ENCODE data around the gene CC2D2B.

Gene CC2D2B

DNA sequence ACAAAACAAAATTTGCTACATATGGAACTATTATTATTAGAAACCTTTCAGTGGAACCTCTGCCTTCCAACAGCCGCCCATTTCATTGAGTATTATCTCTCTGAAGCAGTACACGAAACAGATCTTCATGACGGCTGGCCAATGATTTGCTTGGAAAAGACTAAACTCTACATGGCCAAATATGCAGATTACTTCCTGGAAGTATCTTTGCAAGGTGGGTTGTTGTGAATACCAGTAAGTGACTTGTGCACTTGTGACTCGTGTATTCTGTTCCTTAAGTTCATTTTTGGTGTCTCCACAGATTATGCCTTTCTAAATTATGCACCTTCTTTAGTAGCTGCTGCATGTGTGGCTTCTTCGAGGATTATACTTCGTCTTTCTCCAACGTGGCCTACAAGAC is 149.0 kb downstream of the CC2D2B start:
- no peaks in the 10 kb centered on the region for H3K4me1 ChIP-seq (ENCODE audit: insufficient read depth, low read length)
- no peak overlapping the region for H3K27ac ChIP-seq (ENCODE audit: low read depth, low read length)

DNA sequence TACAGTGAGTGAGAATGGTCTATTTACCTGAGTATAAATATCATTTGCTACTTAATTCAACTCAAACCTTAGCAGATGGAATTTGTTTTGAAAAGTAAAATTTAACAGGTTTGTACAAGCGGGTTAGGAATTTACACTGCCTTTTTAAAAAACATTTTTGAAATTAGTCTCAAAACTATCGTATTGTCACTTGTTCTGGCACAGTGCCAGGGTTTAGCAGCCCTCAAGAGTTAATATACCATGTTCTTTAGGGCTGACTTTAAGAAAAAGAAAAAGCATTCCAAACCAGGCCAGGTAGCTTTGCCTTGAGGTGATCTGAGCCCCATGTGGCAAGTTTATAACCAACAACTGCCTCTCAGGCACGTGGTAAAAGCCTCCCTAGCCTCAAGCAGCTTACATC is 153.5 kb downstream of the CC2D2B start:
- no peaks in the 10 kb centered on the region for H3K4me1 ChIP-seq (ENCODE audit: insufficient read depth, low read length)
- peaks cover 29% of the 10 kb centered on the region for H3K36me3 ChIP-seq (ENCODE audit: insufficient read depth, low read length)

More for the DNA sequence above, 149.0 kb downstream of the CC2D2B start:
- no peaks in the 10 kb centered on the region for H3K9me3 ChIP-seq (ENCODE audit: low read length)
- H3K9ac ChIP-seq (ENCODE audit: low read length) = no peak overlapping the region
- H3K36me3 ChIP-seq (ENCODE audit: insufficient read depth, low read length) = peaks cover 29% of the 10 kb centered on the region
- H3K4me3 ChIP-seq (ENCODE audit: low read depth in 1 of 2, low read length in 2 of 2) = no peak overlapping the region
- no peaks in the 10 kb centered on the region for H3K27me3 ChIP-seq (ENCODE audit: control insufficient read depth in 1 of 2, insufficient read depth in 2 of 2, low read length in 2 of 2)

DNA sequence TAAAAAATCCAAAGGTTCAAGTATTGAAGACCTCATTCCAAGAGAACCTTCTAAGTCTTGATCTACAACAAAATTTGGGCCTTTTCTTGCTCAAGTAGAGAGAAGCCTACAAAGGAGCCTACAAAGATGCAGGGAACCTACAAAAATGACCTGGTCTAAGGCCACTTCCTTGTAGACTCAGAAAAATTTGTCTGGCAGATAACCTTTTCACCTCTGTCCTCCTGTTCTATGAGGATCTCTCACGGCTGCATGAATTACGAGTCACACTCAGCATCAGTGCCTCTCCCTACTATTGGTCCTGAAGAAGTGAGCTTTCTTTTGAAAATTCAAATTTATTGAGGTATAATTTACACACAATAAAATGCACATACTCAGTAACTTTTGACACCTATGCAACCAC is 164.9 kb downstream of the CC2D2B start:
- Histone ChIP-seq H3K27ac (ENCODE audit: low read depth, low read length) (no peak overlapping the region), H3K9ac (ENCODE audit: low read length) (no peak overlapping the region), H3K27me3 (ENCODE audit: control insufficient read depth in 1 of 2, insufficient read depth in 2 of 2, low read length in 2 of 2) (no peaks in the 10 kb centered on the region), H3K9me3 (ENCODE audit: low read length) (no peaks in the 10 kb centered on the region), H3K4me1 (ENCODE audit: insufficient read depth, low read length) (no peaks in the 10 kb centered on the region), H3K36me3 (ENCODE audit: insufficient read depth, low read length) (no peaks in the 10 kb centered on the region), H3K4me3 (ENCODE audit: low read depth in 1 of 2, low read length in 2 of 2) (no peak overlapping the region)

More for the DNA sequence above, 153.5 kb downstream of the CC2D2B start:
- no peaks in the 10 kb centered on the region for H3K27me3 ChIP-seq (ENCODE audit: control insufficient read depth in 1 of 2, insufficient read depth in 2 of 2, low read length in 2 of 2)
- no peak overlapping the region for H3K27ac ChIP-seq (ENCODE audit: low read depth, low read length)
- H3K9ac ChIP-seq (ENCODE audit: low read length) = no peak overlapping the region
- no peaks in the 10 kb centered on the region for H3K9me3 ChIP-seq (ENCODE audit: low read length)
- no peak overlapping the region for H3K4me3 ChIP-seq (ENCODE audit: low read depth in 1 of 2, low read length in 2 of 2)

DNA sequence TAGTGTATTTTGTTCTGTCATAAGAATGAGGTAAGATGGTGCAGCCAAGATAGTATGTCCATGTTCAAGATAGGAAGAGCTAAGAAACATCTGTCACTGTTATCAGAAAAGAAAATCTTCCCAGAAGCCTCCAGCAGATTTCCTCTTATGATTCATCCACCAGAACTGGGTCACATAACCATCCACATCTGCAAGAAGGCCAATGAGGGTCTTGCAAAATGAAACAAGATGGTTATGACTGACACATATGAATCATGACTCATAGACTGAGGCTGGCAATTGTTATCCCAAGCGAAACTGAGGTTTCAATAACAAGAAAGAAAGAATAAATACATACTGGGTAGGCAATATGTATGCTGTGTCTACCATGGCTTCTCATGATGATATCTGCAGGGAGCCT is 165.9 kb downstream of the CC2D2B start:
- H3K27me3 ChIP-seq (ENCODE audit: control insufficient read depth in 1 of 2, insufficient read depth in 2 of 2, low read length in 2 of 2) = no peaks in the 10 kb centered on the region

DNA sequence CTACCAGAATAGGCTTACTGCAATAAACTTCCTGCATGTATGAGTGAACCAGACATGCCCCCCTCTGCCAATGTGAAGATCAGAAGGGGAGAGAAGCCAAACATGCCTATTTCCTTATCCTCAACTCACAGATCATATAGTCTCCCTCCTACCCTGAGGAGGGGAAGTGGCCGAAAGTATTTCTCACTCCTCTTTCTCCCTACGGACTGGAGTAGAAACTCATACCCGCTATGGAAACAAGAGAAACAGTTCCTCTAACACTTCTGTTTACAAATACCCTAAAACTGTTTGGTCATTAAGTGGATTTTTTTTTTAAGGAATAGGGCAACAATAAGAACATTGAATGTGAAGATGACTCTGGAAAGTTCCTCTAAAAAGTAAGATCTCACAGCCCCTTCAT is 167.0 kb downstream of the CC2D2B start:
- H3K4me1 ChIP-seq (ENCODE audit: insufficient read depth, low read length) = no peaks in the 10 kb centered on the region
- H3K9ac ChIP-seq (ENCODE audit: low read length) = no peak overlapping the region
- H3K9me3 ChIP-seq (ENCODE audit: low read length) = no peaks in the 10 kb centered on the region
- no peaks in the 10 kb centered on the region for H3K36me3 ChIP-seq (ENCODE audit: insufficient read depth, low read length)
- H3K27me3 ChIP-seq (ENCODE audit: control insufficient read depth in 1 of 2, insufficient read depth in 2 of 2, low read length in 2 of 2) = no peaks in the 10 kb centered on the region
- H3K4me3 ChIP-seq (ENCODE audit: low read depth in 1 of 2, low read length in 2 of 2) = no peak overlapping the region
- H3K27ac ChIP-seq (ENCODE audit: low read depth, low read length) = no peak overlapping the region

More for the DNA sequence above, 165.9 kb downstream of the CC2D2B start:
- Histone ChIP-seq H3K4me3 (ENCODE audit: low read depth in 1 of 2, low read length in 2 of 2) (no peak overlapping the region), H3K4me1 (ENCODE audit: insufficient read depth, low read length) (no peaks in the 10 kb centered on the region), H3K27ac (ENCODE audit: low read depth, low read length) (no peak overlapping the region), H3K9ac (ENCODE audit: low read length) (no peak overlapping the region), H3K36me3 (ENCODE audit: insufficient read depth, low read length) (no peaks in the 10 kb centered on the region), H3K9me3 (ENCODE audit: low read length) (no peaks in the 10 kb centered on the region)

- Histone ChIP-seq H3K27ac (ENCODE audit: low read depth, low read length) (no peak overlapping the region), H3K4me3 (ENCODE audit: low read depth in 1 of 2, low read length in 2 of 2) (no peak overlapping the region), H3K27me3 (ENCODE audit: control insufficient read depth in 1 of 2, insufficient read depth in 2 of 2, low read length in 2 of 2) (no peaks in the 10 kb centered on the region), H3K9ac (ENCODE audit: low read length) (no peak overlapping the region), H3K36me3 (ENCODE audit: insufficient read depth, low read length) (no peaks in the 10 kb centered on the region), H3K9me3 (ENCODE audit: low read length) (no peaks in the 10 kb centered on the region), H3K4me1 (ENCODE audit: insufficient read depth, low read length) (no peaks in the 10 kb centered on the region)
These were observed 168.2 kb downstream of the CC2D2B start for GRCh38 chr10:96075977-96076376.

DNA sequence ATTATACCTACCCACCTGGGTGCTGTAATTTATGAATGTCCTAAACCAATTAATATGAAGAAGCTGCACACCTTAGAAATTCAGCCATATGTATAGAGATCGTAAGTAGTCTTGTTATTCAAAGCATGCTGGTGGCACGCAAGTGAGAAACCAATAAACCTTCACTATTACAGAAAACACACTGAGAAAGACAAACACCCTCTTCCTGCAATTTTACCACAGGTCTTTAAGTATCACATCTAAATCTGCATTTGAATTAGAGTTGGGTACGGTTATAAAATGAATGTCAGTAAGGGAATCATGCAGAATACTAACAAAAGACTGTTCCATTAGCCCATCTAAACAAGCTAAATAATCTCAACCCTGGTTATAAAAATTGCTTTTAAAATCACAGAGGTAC is 169.4 kb downstream of the CC2D2B start:
- no peak overlapping the region for H3K27ac ChIP-seq (ENCODE audit: low read depth, low read length)
- H3K9me3 ChIP-seq (ENCODE audit: low read length) = no peaks in the 10 kb centered on the region
- H3K4me1 ChIP-seq (ENCODE audit: insufficient read depth, low read length) = no peaks in the 10 kb centered on the region
- no peak overlapping the region for H3K9ac ChIP-seq (ENCODE audit: low read length)
- no peaks in the 10 kb centered on the region for H3K36me3 ChIP-seq (ENCODE audit: insufficient read depth, low read length)
- H3K4me3 ChIP-seq (ENCODE audit: low read depth in 1 of 2, low read length in 2 of 2) = no peak overlapping the region
- H3K27me3 ChIP-seq (ENCODE audit: control insufficient read depth in 1 of 2, insufficient read depth in 2 of 2, low read length in 2 of 2) = no peaks in the 10 kb centered on the region

- H3K9ac ChIP-seq (ENCODE audit: low read length) = no peak overlapping the region
- no peak overlapping the region for H3K4me3 ChIP-seq (ENCODE audit: low read depth in 1 of 2, low read length in 2 of 2)
- H3K9me3 ChIP-seq (ENCODE audit: low read length) = no peaks in the 10 kb centered on the region
- H3K36me3 ChIP-seq (ENCODE audit: insufficient read depth, low read length) = no peaks in the 10 kb centered on the region
- no peaks in the 10 kb centered on the region for H3K27me3 ChIP-seq (ENCODE audit: control insufficient read depth in 1 of 2, insufficient read depth in 2 of 2, low read length in 2 of 2)
- H3K27ac ChIP-seq (ENCODE audit: low read depth, low read length) = no peak overlapping the region
- H3K4me1 ChIP-seq (ENCODE audit: insufficient read depth, low read length) = no peaks in the 10 kb centered on the region
These were observed 174.4 kb downstream of the CC2D2B start for GRCh38 chr10:96082153-96082552.
